GM10266 (cell line): ENCODE measurements around the gene TREX2.

Experiments used
- DNase-seq: peaks from one replicate; pipeline ENCODE4 v3.0.0; 2012; ENCODE audit errors: extremely low spot score
- CTCF ChIP-seq: IDR thresholded peaks from 2 replicates; pipeline ENCODE4 v1.5.1; 2012; ENCODE audit warnings: mild to moderate bottlenecking, low read depth; ENCODE audit not compliant: control insufficient read depth, insufficient read depth; ENCODE audit errors: missing control alignments

Gene TREX2

DNA sequence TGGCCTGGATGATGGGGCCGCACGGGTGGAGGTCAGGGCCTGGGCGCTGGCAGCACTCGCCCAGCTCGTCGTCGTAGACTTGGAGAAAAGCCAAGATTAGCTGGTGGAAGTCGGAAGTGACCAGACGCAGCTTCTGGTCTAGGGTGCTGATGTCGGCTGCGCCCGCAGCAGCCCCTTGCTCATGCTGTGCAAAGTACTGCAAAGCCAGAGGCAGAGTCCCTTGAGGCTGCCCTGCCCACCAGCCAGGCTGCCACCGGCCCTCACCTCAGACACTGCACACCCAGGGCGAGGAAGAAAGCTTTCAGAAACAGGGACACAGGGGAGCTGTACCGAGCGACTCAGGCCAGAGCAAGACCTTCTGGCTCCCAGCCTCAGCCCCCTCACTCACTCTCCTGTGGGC lies 9.7 kb upstream of the TREX2 start:
- TF ChIP-seq CTCF: no peak

DNA sequence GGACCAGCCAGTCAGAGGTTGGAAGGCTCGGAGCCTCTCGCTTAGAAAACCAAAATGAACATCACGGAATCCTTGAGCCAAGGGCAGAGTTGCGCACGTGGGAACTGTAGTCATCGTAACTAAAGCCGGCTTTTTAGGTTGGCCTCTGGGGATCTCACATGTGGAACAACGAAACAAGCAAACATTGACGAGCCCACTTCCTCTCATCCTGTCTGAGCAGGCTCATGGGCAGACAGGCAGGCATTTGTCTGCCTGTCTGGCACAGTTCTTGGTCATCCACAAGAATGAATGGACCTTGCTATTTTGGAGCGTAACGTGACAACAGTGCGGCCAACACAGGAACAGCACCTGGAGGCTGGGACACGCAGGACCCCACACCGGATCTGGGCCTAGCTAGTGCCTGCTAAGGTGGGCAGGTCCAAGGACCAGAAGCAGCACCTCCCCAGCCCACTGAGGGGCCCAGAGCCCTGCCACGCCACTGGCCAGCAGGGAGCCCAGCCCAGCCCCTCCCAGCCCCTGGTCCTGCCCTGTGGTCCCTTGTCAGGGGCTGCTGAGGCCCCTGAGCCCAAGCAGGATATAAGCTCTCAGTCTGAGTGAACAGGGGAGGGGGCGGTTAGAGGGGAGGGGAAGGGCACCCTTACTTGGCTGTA lies 9.2 kb upstream of the TREX2 start:
- TF ChIP-seq CTCF: no peak

More for the DNA sequence above, 9.7 kb upstream of the TREX2 start:
- no peak for DNase-seq

DNA sequence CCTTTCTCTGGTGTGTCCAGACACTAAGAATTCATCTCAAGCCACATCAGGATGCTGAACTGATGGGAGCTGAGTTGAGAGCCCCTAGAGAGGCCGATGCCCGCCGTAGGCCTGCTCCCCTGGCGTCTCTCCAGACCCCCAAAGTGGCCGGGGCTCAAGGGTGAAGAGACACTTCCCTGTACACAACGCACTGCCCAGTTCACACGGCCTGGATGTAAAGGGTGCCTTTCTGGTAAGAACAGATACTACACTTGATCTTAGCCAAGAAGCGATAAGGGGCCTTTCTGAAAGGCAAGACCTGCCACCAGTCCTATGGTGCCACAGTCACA lies 5.1 kb upstream of the TREX2 start:
- DNase-seq: no peak
- TF ChIP-seq CTCF: no peak

More for the DNA sequence above, 9.2 kb upstream of the TREX2 start:
- no peak for DNase-seq

- no peak for DNase-seq
- no peak for TF ChIP-seq CTCF
Observed at GRCh38 chrX:153450114-153450948, 4.5 kb upstream of the TREX2 start.

- DNase-seq: no peak
- TF ChIP-seq CTCF: no peak
Observed at GRCh38 chrX:153449368-153450113, 3.7 kb upstream of the TREX2 start.

DNA sequence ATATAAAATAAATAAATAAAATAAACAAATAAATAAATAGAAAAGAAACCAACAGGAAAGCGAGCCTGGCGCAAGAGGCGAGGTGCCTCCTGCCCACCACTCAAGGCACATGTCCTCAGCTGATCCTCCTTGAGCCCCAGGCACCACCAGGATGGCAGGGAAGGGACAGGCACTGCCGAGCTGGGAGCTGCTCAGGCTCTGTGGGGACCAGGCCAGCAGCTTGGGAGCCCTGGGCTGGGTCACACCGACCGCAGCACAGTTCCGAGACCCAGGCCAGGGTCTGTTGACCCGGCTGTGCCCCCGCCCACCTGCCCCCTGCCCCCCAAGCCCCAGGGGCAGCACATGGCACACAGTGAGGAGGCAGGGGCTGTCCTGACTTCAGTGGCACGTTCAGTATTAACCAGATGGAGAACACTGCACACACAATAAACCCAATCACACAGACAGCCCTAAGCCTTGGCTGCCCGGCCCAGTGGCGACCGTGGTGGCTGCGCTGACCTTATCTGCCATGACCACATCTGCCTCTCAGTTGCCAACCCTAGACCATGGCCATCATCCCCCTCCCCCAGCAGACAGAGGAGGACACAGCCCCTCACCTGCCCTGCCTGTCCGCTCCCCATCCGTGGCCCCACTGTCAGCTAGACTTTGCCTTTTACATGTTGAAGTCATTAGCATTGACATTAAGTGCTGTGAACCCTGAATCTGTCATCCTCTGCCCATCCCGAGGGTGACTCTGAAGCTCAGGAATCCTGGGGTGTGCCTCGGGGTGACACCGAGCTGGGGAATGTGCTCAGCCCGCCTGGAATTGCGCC lies 2.9 kb upstream of the TREX2 start:
- DNase-seq: no peak
- TF ChIP-seq CTCF: no peak
